ENCODE results near the gene TM9SF3.

- TF ChIP-seq, protein P1, sequence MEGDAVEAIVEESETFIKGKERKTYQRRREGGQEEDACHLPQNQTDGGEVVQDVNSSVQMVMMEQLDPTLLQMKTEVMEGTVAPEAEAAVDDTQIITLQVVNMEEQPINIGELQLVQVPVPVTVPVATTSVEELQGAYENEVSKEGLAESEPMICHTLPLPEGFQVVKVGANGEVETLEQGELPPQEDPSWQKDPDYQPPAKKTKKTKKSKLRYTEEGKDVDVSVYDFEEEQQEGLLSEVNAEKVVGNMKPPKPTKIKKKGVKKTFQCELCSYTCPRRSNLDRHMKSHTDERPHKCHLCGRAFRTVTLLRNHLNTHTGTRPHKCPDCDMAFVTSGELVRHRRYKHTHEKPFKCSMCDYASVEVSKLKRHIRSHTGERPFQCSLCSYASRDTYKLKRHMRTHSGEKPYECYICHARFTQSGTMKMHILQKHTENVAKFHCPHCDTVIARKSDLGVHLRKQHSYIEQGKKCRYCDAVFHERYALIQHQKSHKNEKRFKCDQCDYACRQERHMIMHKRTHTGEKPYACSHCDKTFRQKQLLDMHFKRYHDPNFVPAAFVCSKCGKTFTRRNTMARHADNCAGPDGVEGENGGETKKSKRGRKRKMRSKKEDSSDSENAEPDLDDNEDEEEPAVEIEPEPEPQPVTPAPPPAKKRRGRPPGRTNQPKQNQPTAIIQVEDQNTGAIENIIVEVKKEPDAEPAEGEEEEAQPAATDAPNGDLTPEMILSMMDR (conservative IDR thresholded peaks at IDR 0.05 in 1 of 2, IDR thresholded peaks at IDR 0.05 in 1 of 2; ENCODE audit: extremely low read depth in 1 of 2, insufficient read depth in 1 of 2, low read depth in 1 of 2, low read length in 2 of 2) = no peak
- no peak for TF ChIP-seq EZH2 (IDR thresholded peaks at IDR 0.05; ENCODE audit: borderline replicate concordance, low read length)
Measured at GRCh38 chr10:96614515-96614914, 27.7 kb upstream of the TM9SF3 start.

Data from mammary epithelial cell (primary cell).